22Rv1 (cell line): ENCODE data around the gene CDCA5.
A peak's percentile ranks its signal among the peaks of the same experiment; 100 is the strongest.

Experiments used
- H3K27ac ChIP-seq: fragments of 450-650 bp; 2 replicates; pipeline ENCODE4 v1.5.1; 2017
- ZFX ChIP-seq: fragments of 450-650 bp; IDR thresholded peaks from 2 replicates; pipeline ENCODE4 v1.6.1; 2017; ENCODE audit warnings: antibody characterized with exemption, borderline replicate concordance
- TF ChIP-seq, protein P1 (sequence below): fragments of 450-650 bp; IDR thresholded peaks from 2 replicates; pipeline ENCODE4 v1.5.1; 2017; ENCODE audit warnings: mild to moderate bottlenecking

Gene CDCA5

GRCh38 chr11:65085446-65085845, 1.6 kb upstream of the CDCA5 start:
- TF ChIP-seq, protein P1, sequence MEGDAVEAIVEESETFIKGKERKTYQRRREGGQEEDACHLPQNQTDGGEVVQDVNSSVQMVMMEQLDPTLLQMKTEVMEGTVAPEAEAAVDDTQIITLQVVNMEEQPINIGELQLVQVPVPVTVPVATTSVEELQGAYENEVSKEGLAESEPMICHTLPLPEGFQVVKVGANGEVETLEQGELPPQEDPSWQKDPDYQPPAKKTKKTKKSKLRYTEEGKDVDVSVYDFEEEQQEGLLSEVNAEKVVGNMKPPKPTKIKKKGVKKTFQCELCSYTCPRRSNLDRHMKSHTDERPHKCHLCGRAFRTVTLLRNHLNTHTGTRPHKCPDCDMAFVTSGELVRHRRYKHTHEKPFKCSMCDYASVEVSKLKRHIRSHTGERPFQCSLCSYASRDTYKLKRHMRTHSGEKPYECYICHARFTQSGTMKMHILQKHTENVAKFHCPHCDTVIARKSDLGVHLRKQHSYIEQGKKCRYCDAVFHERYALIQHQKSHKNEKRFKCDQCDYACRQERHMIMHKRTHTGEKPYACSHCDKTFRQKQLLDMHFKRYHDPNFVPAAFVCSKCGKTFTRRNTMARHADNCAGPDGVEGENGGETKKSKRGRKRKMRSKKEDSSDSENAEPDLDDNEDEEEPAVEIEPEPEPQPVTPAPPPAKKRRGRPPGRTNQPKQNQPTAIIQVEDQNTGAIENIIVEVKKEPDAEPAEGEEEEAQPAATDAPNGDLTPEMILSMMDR: no peak
- TF ChIP-seq ZFX: no peak
- no peak overlapping the region for H3K27ac ChIP-seq

DNA sequence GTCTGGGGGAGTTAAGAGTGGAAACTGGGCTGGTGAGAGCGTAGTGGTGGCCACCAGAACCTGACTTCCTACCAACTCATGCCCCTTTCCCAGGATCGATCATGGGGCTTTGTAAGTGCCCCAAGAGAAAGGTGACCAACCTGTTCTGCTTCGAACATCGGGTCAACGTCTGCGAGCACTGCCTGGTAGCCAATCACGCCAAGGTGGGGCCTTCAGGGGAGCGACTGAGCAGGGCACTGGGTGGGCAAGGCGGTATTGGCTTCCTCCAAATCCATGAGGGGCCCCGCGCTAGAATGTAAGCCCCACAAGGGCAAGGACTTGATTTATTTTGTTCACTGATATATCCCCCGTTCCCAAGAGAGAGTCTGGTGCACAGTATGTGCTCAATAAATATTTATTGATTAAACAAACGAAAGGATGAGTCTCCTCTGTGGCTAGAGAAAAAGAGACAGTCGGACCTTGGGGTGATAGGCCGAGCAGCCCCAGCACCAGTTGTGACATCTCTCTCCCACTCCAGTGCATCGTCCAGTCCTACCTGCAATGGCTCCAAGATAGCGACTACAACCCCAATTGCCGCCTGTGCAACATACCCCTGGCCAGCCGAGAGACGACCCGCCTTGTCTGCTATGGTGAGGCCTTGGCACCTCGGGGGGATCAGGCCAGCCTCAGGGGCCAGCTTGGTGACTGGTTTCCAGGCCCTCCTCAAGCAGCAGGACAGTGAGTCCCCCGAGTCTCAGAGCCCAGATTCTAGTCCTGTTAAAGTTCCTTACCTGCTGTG, 947 bp upstream of the CDCA5 start:
- no peak for TF ChIP-seq ZFX
- TF ChIP-seq, protein P1: no peak
- peak overlapping the region; percentile 80 for H3K27ac ChIP-seq

GRCh38 chr11:65083134-65083833, 556 bp downstream of the CDCA5 start:
- TF ChIP-seq, protein P1: no peak
- TF ChIP-seq ZFX: no peak
- peak overlapping the region; percentile 80 for H3K27ac ChIP-seq

DNA sequence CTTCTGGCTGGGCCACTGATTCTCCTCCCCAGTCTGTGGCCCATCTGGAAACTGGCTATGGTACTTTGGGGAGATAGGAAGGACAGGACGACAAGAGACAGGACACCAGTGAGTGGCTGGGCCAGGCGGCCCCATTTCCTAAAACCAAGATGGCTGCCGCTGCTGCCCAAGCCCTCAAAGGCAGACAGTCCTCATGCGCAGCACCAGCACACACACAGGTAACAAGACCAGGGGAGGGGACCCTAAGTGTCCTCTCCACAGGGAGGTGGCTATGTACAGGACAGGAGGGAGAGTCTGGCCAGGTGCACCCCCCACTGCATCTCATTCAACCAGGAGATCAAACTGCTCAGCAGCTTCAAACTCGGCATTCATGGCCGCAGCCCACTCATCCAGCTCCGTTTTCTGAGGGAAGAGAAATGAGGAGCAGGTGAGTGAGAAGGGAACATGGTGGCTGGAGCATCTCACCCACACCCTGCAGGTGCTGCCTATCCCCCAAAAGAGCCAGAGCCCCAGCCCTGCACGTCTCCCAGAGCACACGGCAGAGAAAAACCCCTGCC, 5.0 kb downstream of the CDCA5 start:
- no peak for TF ChIP-seq ZFX
- peak overlapping the region; percentile 20; the same call in 1 of the 2 replicates for H3K27ac ChIP-seq

DNA sequence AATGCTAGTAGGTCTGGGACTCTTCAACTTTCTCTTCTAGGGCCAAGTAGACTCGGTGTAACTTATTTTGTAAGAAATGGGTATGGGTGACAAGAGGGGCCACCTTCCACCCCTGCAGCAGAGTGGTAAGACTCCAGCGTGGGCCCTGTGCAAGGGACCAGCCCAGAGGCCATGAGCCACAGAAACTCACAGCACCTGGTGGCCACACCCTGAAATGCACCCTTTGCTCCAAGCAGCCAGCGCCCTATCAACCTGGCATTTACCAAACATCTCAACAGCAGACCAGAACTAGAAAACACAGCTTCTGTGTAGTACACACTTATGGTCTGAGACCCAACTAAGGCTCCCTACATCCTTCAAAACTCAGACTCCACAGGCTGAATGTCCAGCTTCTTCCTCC, 5.7 kb downstream of the CDCA5 start:
- peak overlapping the region; percentile 20; the same call in 1 of the 2 replicates for H3K27ac ChIP-seq
- TF ChIP-seq ZFX: no peak
- TF ChIP-seq, protein P1: peak; percentile 73

DNA sequence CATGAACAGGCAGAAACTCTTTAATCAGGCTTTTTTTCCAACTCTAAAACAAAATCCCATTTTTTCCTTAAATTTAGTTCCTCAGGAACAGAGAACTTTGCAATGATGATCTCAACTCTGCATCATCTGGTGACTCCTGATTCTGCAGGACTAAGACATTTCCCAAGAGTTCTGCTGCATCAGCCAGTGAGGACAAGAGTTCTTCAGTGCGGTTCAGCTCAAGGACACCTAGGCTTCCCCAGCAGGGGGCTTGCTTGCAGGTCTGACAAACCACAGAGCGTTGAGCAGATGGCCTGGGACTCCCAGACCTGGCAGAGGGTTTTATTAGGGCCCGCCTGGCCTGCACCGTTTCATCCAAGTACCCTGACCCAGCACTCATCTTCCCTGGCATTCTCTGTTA, 6.4 kb downstream of the CDCA5 start:
- H3K27ac ChIP-seq: no peak overlapping the region
- no peak for TF ChIP-seq ZFX
- TF ChIP-seq, protein P1: no peak

DNA sequence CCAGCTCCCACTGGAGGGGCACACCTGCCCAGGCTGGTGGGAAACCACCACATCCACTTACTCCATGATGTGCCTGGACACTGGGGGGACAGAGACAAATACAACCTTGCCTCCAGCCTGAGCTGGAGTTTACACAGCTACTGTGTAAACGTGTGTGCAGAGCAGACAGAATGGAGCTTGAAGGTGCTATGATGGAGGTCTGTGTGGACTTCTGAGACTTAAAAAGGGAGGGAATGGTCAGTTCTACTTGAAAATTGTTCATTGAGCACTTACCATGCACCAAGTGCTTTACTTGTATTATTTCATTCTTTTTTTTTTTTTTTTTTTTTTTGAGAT, 11.2 kb downstream of the CDCA5 start:
- TF ChIP-seq, protein P1: no peak
- TF ChIP-seq ZFX: no peak
- H3K27ac ChIP-seq: no peak overlapping the region
